DND-41 (cell line): ENCODE results near the gene DUSP12.

Experiments used
- ATAC-seq: fragments of 200-7000 bp; cut with Tn5 transposase; 3 replicates; pipeline ENCODE4 v1.9.1; 2021; ENCODE audit warnings: low read depth; ENCODE audit not compliant: insufficient read depth
- DNase-seq: peaks from one replicate; pipeline ENCODE4 v3.0.0-alpha.2; 2020
- H2AFZ ChIP-seq: 2 replicates; pipeline ENCODE4 v1.6.0; 2012; ENCODE audit warnings: low read depth, low read length
- H3K27ac ChIP-seq: 2 replicates; pipeline ENCODE4 v1.5.1; 2012; ENCODE audit warnings: low read length, inconsistent platforms
- H3K27me3 ChIP-seq: fragments of 200-600 bp; sonication (generic); 2 replicates; pipeline ENCODE4 v1.6.0; 2012; ENCODE audit warnings: low read length, mild to moderate bottlenecking, inconsistent platforms; ENCODE audit not compliant: insufficient read depth, poor library complexity
- H3K36me3 ChIP-seq: 2 replicates; pipeline ENCODE4 v1.5.1; 2012; ENCODE audit warnings: low read length, inconsistent platforms; ENCODE audit not compliant: insufficient read depth
- H3K4me1 ChIP-seq: 2 replicates; pipeline ENCODE4 v1.5.1; 2012; ENCODE audit warnings: mild to moderate bottlenecking, low read length; ENCODE audit not compliant: insufficient read depth
- H3K4me2 ChIP-seq: 2 replicates; pipeline ENCODE4 v1.6.0; 2012; ENCODE audit warnings: mild to moderate bottlenecking, moderate library complexity, low read length, inconsistent platforms; ENCODE audit not compliant: insufficient read depth
- H3K4me3 ChIP-seq, 2 experiments: fragments of 200-600 bp in 1 of 2; shearing (Covaris generic) in 1 of 2; 2 replicates each; pipeline ENCODE4 v1.5.1; 2012 to 2016; ENCODE audit warnings: inconsistent platforms in 2 of 2, low read length in 2 of 2, mild to moderate bottlenecking in 2 of 2, low read depth in 1 of 2, moderate library complexity in 1 of 2
- H3K79me2 ChIP-seq: 2 replicates; pipeline ENCODE4 v1.6.0; 2012; ENCODE audit warnings: low read length, inconsistent platforms; ENCODE audit not compliant: insufficient read depth
- H3K9ac ChIP-seq: 2 replicates; pipeline ENCODE4 v1.6.0; 2012; ENCODE audit warnings: low read depth, mild to moderate bottlenecking, inconsistent platforms, low read length, moderate library complexity
- H3K9me3 ChIP-seq: 2 replicates; pipeline ENCODE4 v1.5.1; 2012; ENCODE audit warnings: low read length, moderate library complexity, mild to moderate bottlenecking, inconsistent platforms; ENCODE audit not compliant: insufficient read depth, severe bottlenecking
- H4K20me1 ChIP-seq: 2 replicates; pipeline ENCODE4 v1.6.0; 2012; ENCODE audit warnings: low read length; ENCODE audit not compliant: insufficient read depth
- EZH2 ChIP-seq: IDR thresholded peaks from 3 replicates; pipeline ENCODE4 v1.6.1; 2012; ENCODE audit warnings: borderline replicate concordance, low read depth, mild to moderate bottlenecking, moderate library complexity, low read length, inconsistent platforms; ENCODE audit not compliant: severe bottlenecking
- TF ChIP-seq, protein P1 (sequence below): IDR thresholded peaks from 2 replicates; pipeline ENCODE4 v1.5.1; 2012; ENCODE audit warnings: borderline replicate concordance, low read length, moderate library complexity, mild to moderate bottlenecking; ENCODE audit not compliant: poor library complexity, severe bottlenecking; ENCODE audit errors: extremely low read depth

The DUSP12 gene, protein sequence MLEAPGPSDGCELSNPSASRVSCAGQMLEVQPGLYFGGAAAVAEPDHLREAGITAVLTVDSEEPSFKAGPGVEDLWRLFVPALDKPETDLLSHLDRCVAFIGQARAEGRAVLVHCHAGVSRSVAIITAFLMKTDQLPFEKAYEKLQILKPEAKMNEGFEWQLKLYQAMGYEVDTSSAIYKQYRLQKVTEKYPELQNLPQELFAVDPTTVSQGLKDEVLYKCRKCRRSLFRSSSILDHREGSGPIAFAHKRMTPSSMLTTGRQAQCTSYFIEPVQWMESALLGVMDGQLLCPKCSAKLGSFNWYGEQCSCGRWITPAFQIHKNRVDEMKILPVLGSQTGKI

GRCh38 chr1:161749509-161750407 lies at the start of gene DUSP12:
DUSP12 (plus strand) TSS chr1:161749786; CDS start chr1:161749802, 16 bp downstream.
- Histone ChIP-seq H3K27ac (peak within 1 kb of the TSS; percentile 91), H3K9me3 (no peaks in the 10 kb centered on the region), H4K20me1 (peaks cover 3% of the 10 kb centered on the region; the same call in 1 of the 2 replicates), H3K9ac (peak within 1 kb of the TSS; percentile 92), H3K36me3 (peaks cover 40% of the 10 kb centered on the region), H3K4me1 (peaks cover 34% of the 10 kb centered on the region), H3K4me2 (peak within 1 kb of the TSS; percentile 89), H3K79me2 (peaks cover 44% of the 10 kb centered on the region), H3K4me3 (peak within 1 kb of the TSS; percentile 95 to 99), H3K27me3 (no peaks in the 10 kb centered on the region), H2AFZ (peak within 1 kb of the TSS; percentile 90)
- peak; percentile 92 for DNase-seq
- TF ChIP-seq, protein P1, sequence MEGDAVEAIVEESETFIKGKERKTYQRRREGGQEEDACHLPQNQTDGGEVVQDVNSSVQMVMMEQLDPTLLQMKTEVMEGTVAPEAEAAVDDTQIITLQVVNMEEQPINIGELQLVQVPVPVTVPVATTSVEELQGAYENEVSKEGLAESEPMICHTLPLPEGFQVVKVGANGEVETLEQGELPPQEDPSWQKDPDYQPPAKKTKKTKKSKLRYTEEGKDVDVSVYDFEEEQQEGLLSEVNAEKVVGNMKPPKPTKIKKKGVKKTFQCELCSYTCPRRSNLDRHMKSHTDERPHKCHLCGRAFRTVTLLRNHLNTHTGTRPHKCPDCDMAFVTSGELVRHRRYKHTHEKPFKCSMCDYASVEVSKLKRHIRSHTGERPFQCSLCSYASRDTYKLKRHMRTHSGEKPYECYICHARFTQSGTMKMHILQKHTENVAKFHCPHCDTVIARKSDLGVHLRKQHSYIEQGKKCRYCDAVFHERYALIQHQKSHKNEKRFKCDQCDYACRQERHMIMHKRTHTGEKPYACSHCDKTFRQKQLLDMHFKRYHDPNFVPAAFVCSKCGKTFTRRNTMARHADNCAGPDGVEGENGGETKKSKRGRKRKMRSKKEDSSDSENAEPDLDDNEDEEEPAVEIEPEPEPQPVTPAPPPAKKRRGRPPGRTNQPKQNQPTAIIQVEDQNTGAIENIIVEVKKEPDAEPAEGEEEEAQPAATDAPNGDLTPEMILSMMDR, result peak; percentile 66
- no peak for TF ChIP-seq EZH2
- peak; percentile 98 for ATAC-seq

- Histone ChIP-seq H3K27ac (no peak overlapping the region), H3K4me2 (no peak overlapping the region), H3K9me3 (no peaks in the 10 kb centered on the region), H3K4me3 (no peak overlapping the region), H3K9ac (no peak overlapping the region), H4K20me1 (no peaks in the 10 kb centered on the region), H3K79me2 (no peaks in the 10 kb centered on the region), H3K27me3 (peaks cover 2% of the 10 kb centered on the region), H2AFZ (no peak overlapping the region), H3K36me3 (no peaks in the 10 kb centered on the region), H3K4me1 (no peaks in the 10 kb centered on the region)
- ATAC-seq (no peak), DNase-seq (no peak)
- no peak for TF ChIP-seq EZH2
- TF ChIP-seq, protein P1, result no peak
Observed at GRCh38 chr1:161702250-161702649, 47.3 kb upstream of the DUSP12 start.

GRCh38 chr1:161705537-161705936 lies 44.0 kb upstream of the DUSP12 start:
- Histone ChIP-seq H4K20me1 (no peaks in the 10 kb centered on the region), H3K79me2 (no peaks in the 10 kb centered on the region), H3K4me1 (no peaks in the 10 kb centered on the region), H3K27ac (no peak overlapping the region), H3K27me3 (peaks cover 15% of the 10 kb centered on the region), H3K9ac (no peak overlapping the region), H3K4me3 (no peak overlapping the region), H3K9me3 (no peaks in the 10 kb centered on the region), H3K36me3 (no peaks in the 10 kb centered on the region), H3K4me2 (no peak overlapping the region), H2AFZ (no peak overlapping the region)
- TF ChIP-seq, protein P1, result no peak
- no peak for TF ChIP-seq EZH2
- DNase-seq, result no peak
- ATAC-seq, result no peak
